Gastroesophageal sphincter (tissue), 4 donors: ENCODE data around the gene TMOD3. TPM values are rescaled to one million over a fixed set of nuclear protein-coding genes. Genes with fewer than 3 reads are reported as not detected.

ENCODE experiments used
- ATAC-seq: fragments of 150-250 bp; one replicate; pipeline ENCODE4 v1.9.1; 2016; ENCODE audit warnings: mild to moderate bottlenecking, moderate library complexity
- H3K27ac ChIP-seq, 4 donors: fragments of 200-600 bp; sonication (generic) in 3 of 4; 1 replicate in 3 of 4; 2 replicates in 1 of 4; pipeline ENCODE4 v1.5.1; 2016 to 2019
- H3K27me3 ChIP-seq: fragments of 200-600 bp; sonication (generic); one replicate; pipeline ENCODE4 v1.5.1; 2019
- H3K36me3 ChIP-seq, 2 donors: fragments of 200-600 bp; sonication (generic); one replicate each; pipeline ENCODE4 v1.5.1; 2019; ENCODE audit warnings: control low read depth in 1 of 2
- H3K4me1 ChIP-seq, 3 donors: fragments of 200-600 bp; sonication (generic); 1 replicate in 2 of 3; 2 replicates in 1 of 3; pipeline ENCODE4 v1.5.1; 2016 to 2019; ENCODE audit warnings: control low read depth in 2 of 3
- H3K4me3 ChIP-seq, 2 donors: fragments of 200-600 bp; sonication (generic); one replicate each; pipeline ENCODE4 v1.5.1; 2019; ENCODE audit warnings: mild to moderate bottlenecking in 1 of 2, moderate library complexity in 1 of 2
- H3K9me3 ChIP-seq, 3 donors: fragments of 200-600 bp; sonication (generic); one replicate each; pipeline ENCODE4 v1.5.1; 2017 to 2019; ENCODE audit warnings: control low read depth in 2 of 3
- EP300 ChIP-seq: sonication (generic); formaldehyde crosslinking; IDR thresholded peaks from one replicate; pipeline ENCODE4 v1.6.1; 2017; ENCODE audit warnings: antibody characterized with exemption, mild to moderate bottlenecking
- POLR2A ChIP-seq, 2 donors: fragments of 450-650 bp; IDR thresholded peaks; one replicate each; pipeline ENCODE4 v1.6.1; 2017; ENCODE audit warnings: antibody characterized with exemption in 2 of 2, mild to moderate bottlenecking in 2 of 2, moderate library complexity in 1 of 2
- POLR2AphosphoS5 ChIP-seq: sonication (generic); formaldehyde crosslinking; IDR thresholded peaks from one replicate; pipeline ENCODE4 v1.6.1; 2017; ENCODE audit warnings: antibody characterized with exemption
- WGBS, 2 donors: methylation state at CpG; one replicate each; pipeline ENCODE4 v1.1.5; 2018; ENCODE audit warnings: low coverage in 1 of 2; 5-methylcytosine and 5-hydroxymethylcytosine counted together
- total RNA-seq, 4 donors: library from RNA; depleted of rRNA; stranded (reverse); fragments of >200 nt; gene quantifications; one replicate each; pipeline ENCODE4 v1.1.0, GENCODE V29; 2016
- TF ChIP-seq, protein P1 (sequence below), 4 experiments: fragments of 200-600 bp in 2 of 4; fragments of 450-650 bp in 2 of 4; sonication (generic) in 1 of 4; IDR thresholded peaks; one replicate each; pipeline ENCODE4 v1.5.1; 2017 to 2019; ENCODE audit warnings: antibody characterized with exemption in 4 of 4, mild to moderate bottlenecking in 2 of 4, moderate library complexity in 2 of 4

The TMOD3 gene
- total RNA-seq, 4 donors from 2014 or later = 15.9 to 38.8 (median 21.4) TPM

DNA sequence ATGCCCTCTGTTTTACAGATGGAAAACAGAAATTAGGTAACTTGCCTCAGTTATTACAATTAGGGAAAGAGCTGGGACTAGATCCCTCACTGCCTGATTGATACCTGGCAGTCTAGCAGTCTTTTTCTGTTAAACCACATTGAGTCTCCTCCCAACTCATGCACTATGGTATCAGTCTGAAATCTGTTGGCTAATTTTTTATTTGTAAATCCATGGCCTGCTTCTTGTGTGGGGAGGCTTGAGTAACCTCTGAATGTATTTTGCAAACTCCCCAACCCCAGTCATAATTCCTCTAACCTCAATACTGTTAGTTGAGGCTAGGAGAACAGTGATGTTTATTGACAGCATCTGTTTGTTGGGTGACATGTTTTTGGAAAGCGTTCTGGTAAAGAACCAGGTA is 35.9 kb downstream of the TMOD3 start:
- no peak overlapping the region for H3K27ac ChIP-seq
- no peaks in the 10 kb centered on the region for H3K9me3 ChIP-seq

DNA sequence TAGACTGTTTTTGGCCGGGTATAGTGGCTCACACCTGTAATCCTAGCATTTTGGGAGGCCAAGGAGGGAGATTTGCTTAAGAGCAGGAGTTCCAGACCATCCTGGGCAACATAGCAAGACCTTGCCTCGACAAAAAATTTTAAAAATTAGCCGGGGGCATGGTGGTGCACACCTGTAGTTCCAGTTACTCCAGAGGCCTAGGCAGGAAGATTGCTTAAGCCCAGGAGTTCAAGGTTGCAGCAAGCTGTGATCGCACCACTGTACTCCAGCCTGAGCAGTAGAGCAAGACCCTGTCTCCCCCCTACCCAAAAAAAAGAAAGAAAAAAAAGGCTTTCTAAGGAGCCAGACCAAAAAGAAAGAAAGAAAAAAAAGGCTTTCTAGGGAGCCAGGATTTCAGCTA is 36.7 kb downstream of the TMOD3 start:
- Histone ChIP-seq H3K27ac (no peak overlapping the region), H3K4me3 (no peak overlapping the region), H3K9me3 (no peaks in the 10 kb centered on the region), H3K36me3 (peaks cover 0 to 59% of the 10 kb centered on the region in 2 donors), H3K4me1 (peaks cover 0 to 6% (median 0%) of the 10 kb centered on the region in 3 donors), H3K27me3 (no peaks in the 10 kb centered on the region)
- no peak for ATAC-seq
- TF ChIP-seq POLR2A (IDR thresholded peaks at IDR 0.05) = no peak
- TF ChIP-seq, protein P1, sequence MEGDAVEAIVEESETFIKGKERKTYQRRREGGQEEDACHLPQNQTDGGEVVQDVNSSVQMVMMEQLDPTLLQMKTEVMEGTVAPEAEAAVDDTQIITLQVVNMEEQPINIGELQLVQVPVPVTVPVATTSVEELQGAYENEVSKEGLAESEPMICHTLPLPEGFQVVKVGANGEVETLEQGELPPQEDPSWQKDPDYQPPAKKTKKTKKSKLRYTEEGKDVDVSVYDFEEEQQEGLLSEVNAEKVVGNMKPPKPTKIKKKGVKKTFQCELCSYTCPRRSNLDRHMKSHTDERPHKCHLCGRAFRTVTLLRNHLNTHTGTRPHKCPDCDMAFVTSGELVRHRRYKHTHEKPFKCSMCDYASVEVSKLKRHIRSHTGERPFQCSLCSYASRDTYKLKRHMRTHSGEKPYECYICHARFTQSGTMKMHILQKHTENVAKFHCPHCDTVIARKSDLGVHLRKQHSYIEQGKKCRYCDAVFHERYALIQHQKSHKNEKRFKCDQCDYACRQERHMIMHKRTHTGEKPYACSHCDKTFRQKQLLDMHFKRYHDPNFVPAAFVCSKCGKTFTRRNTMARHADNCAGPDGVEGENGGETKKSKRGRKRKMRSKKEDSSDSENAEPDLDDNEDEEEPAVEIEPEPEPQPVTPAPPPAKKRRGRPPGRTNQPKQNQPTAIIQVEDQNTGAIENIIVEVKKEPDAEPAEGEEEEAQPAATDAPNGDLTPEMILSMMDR (IDR thresholded peaks at IDR 0.05) = no peak
- TF ChIP-seq POLR2AphosphoS5 = no peak
- no peak for TF ChIP-seq EP300
- 96 to 100% methylated on average over 2 to 4 of the region's 4 CpGs for WGBS, 2 donors

More for the DNA sequence above, 35.9 kb downstream of the TMOD3 start:
- Histone ChIP-seq H3K27me3 (no peaks in the 10 kb centered on the region), H3K4me3 (no peak overlapping the region), H3K36me3 (peaks cover 0 to 50% of the 10 kb centered on the region in 2 donors), H3K4me1 (peaks cover 0 to 6% (median 0%) of the 10 kb centered on the region in 3 donors)
- TF ChIP-seq POLR2AphosphoS5 = no peak
- TF ChIP-seq, protein P1 (IDR thresholded peaks at IDR 0.05) = no peak
- no peak for TF ChIP-seq POLR2A (IDR thresholded peaks at IDR 0.05)
- TF ChIP-seq EP300 = no peak
- no peak for ATAC-seq
- 80 to 100% methylated on average over 1 of the region's 1 CpG for WGBS, 2 donors

DNA sequence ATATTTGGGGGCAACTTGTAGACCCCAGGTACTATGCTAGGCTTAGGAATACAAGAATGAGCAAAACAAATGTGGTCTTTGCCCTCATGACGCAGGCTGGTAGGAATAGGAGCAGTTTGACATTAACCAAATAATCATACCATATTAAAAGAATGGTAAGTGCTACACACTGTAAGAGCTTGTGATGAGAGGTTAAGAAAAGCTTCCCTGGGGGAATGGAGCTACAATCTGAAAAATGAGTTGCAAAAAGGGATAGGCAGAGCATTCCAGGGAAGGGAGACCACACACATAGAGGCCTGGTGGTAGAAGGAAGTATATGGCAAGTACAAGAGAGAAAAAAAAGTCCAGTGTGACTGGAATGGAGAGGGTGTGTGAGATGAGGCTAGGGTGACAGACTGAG is 37.3 kb downstream of the TMOD3 start:
- no peaks in the 10 kb centered on the region for H3K9me3 ChIP-seq
- no peak for ATAC-seq
- peaks cover 0 to 6% (median 0%) of the 10 kb centered on the region in 3 donors for H3K4me1 ChIP-seq
- H3K27me3 ChIP-seq = no peaks in the 10 kb centered on the region
- H3K4me3 ChIP-seq = no peak overlapping the region
- H3K27ac ChIP-seq = no peak overlapping the region
- peaks cover 0 to 65% of the 10 kb centered on the region in 2 donors for H3K36me3 ChIP-seq
- TF ChIP-seq POLR2AphosphoS5 = no peak
- no peak for TF ChIP-seq POLR2A (IDR thresholded peaks at IDR 0.05)
- TF ChIP-seq, protein P1 (IDR thresholded peaks at IDR 0.05) = no peak
- no peak for TF ChIP-seq EP300
- 82% methylated on average over 1 of the region's 1 CpG; no CpG with 5 or more reads in 1 of the 2 donors for WGBS, 2 donors

DNA sequence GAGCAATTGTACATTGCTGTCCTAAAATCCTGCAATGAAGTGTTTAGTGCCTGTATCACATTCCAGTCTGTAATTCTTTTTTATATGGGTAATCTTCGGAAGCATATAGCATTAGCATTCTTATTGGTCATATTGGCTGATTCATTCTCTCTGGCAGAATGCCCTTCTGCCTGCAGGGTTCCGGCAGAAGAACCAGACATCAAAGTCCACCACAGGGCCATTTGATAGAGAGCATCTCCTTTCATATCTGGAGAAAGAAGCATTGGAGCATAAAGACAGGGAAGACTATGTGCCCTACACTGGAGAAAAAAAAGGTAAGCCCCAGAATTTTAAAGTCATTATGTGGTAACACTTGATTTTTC is 39.6 kb downstream of the TMOD3 start:
- H3K9me3 ChIP-seq = no peaks in the 10 kb centered on the region
- no peaks in the 10 kb centered on the region for H3K27me3 ChIP-seq
- peaks cover 0 to 9% (median 0%) of the 10 kb centered on the region in 3 donors for H3K4me1 ChIP-seq
- WGBS, 2 donors = 50 to 52% methylated on average over 1 to 2 of the region's 2 CpGs
- no peak for TF ChIP-seq POLR2AphosphoS5
- no peak for TF ChIP-seq POLR2A (IDR thresholded peaks at IDR 0.05)
- TF ChIP-seq, protein P1 (IDR thresholded peaks at IDR 0.05) = no peak
- TF ChIP-seq EP300 = no peak
- ATAC-seq = no peak
- H3K4me3 ChIP-seq = no peak overlapping the region
- H3K36me3 ChIP-seq = peaks cover 0 to 66% of the 10 kb centered on the region in 2 donors
- no peak overlapping the region for H3K27ac ChIP-seq

DNA sequence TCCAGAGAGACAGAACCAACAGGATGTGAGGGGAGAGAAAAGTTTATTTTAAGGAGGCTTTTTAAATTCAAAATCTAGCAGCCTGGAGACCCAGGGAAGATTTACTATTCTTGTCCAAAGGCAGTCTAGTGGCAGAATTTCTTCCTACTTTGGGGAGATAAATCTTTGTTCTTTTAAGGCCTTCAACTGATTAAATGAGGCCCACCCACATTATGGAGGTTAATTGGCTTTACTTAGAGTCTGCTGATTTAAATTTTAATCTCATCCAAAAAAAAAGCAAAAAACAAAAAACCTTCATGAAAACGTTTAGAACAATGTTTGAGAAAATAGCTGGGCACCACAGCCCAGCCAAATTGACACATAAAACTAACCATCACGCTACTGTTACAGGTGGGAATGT is 41.3 kb downstream of the TMOD3 start:
- WGBS, 2 donors = 77 to 100% methylated on average over 2 of the region's 2 CpGs
- TF ChIP-seq, protein P1 (IDR thresholded peaks at IDR 0.05) = no peak
- no peak for TF ChIP-seq POLR2A (IDR thresholded peaks at IDR 0.05)
- TF ChIP-seq POLR2AphosphoS5 = no peak
- no peak for TF ChIP-seq EP300
- no peak for ATAC-seq
- Histone ChIP-seq H3K9me3 (no peaks in the 10 kb centered on the region), H3K4me1 (peaks cover 0 to 21% (median 0%) of the 10 kb centered on the region in 3 donors), H3K27ac (no peak overlapping the region), H3K4me3 (no peak overlapping the region), H3K27me3 (no peaks in the 10 kb centered on the region), H3K36me3 (peaks cover 0 to 51% of the 10 kb centered on the region in 2 donors)
